Cardiac atrium fibroblast (primary cell): ENCODE measurements around the gene TRERF1. TPM values are rescaled to one million over a fixed set of nuclear protein-coding genes. Genes with fewer than 3 reads are reported as not detected.

Experiments
- total RNA-seq: library from RNA; depleted of rRNA; stranded (reverse); fragments of >200 nt; gene quantifications from 2 replicates; pipeline ENCODE4 v1.2.3, GENCODE V29; 2015

Gene TRERF1
- total RNA-seq: 2.5 and 2.9 TPM in 2 replicates

GRCh38 chr6:42451333-42452170, at the start of gene TRERF1:
TRERF1 (minus strand) TSS chr6:42451926; CDS start chr6:42269590, 182,336 bp downstream.

GRCh38 chr6:42217519-42218367, 234.0 kb downstream of the TRERF1 start, which contains the start of gene MRPS10:
MRPS10 (minus strand) TSS chr6:42217861; CDS start chr6:42217849, 12 bp downstream.

Other genes with a start within 250 kb of the TRERF1 start
- 27.4 and 31.6 TPM in 2 replicates for gene MRPS10, start 234.1 kb downstream of the TRERF1 start, total RNA-seq
- 13.6 and 14.3 TPM in 2 replicates for gene UBR2, start 112.1 kb upstream of the TRERF1 start, total RNA-seq